ENCODE data around the gene VPS13A. TPM values are rescaled to one million over a fixed set of nuclear protein-coding genes. Genes with fewer than 3 reads are reported as not detected.
"Not testable (repeated sequence)": the region's sequence is repeated elsewhere in the genome, so short reads cannot be mapped to it uniquely, and the experiment has no call there.

The VPS13A gene
- total RNA-seq, 4 donors from 2014 or later = 30.1 to 125 (median 46.2) TPM

DNA sequence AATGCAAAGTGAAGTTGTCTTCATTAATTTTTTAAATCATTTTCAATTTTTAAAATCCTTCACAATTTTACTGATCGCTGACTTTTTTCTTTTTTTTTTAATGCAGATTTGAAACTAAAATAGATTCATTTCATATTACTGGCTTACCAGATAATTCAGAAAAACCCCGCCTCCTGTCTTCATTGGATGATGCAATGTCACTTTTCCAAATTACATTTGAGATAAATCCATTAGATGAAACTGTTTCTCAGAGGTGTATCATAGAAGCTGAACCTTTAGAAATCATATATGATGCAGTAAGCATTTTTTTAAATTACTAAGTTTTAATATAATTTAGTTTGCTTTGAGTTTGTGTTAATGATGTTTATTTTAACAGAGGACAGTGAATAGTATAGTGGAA, 60.6 kb downstream of the VPS13A start:
- no peak for DNase-seq (ENCODE audit: low spot score in 2 of 2)
- WGBS = 97% methylated on average over 2 of the region's 2 CpGs
- no peak overlapping the region for H3K4me3 ChIP-seq
- H3K4me1 ChIP-seq = no peaks in the 10 kb centered on the region
- peaks cover 7% of the 10 kb centered on the region for H3K36me3 ChIP-seq
- no peaks in the 10 kb centered on the region for H3K9me3 ChIP-seq
- no peak overlapping the region for H3K27ac ChIP-seq
- TF ChIP-seq EP300 (IDR thresholded peaks at IDR 0.05) (no peak), CTCF (IDR thresholded peaks at IDR 0.05) (no peak), POLR2AphosphoS5 (IDR thresholded peaks at IDR 0.05) (no peak), POLR2A (IDR thresholded peaks at IDR 0.05) (no peak)
- no peaks in the 10 kb centered on the region for H3K27me3 ChIP-seq

DNA sequence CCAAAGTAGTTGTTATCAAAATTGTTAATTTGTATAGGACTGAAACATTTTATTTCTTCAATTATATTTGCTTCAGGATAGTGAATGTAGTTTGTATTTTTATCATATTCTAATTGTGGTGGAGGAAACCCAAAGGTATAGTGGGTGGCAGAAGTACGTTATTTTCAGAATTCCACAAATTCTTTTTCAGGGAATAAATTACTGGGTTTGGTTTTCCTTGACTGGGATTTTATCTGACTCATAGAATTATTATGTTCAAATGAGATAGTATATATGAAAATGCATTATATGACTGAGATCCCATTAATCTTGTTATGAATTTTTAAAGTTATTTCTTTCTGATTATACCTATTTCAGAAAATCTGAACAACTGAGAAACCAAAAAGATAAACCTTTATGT, 73.7 kb downstream of the VPS13A start:
- no peaks in the 10 kb centered on the region for H3K27me3 ChIP-seq
- TF ChIP-seq EP300 (IDR thresholded peaks at IDR 0.05) = no peak
- no peak for TF ChIP-seq POLR2A (IDR thresholded peaks at IDR 0.05)
- no peak for TF ChIP-seq POLR2AphosphoS5 (IDR thresholded peaks at IDR 0.05)
- peaks cover 16% of the 10 kb centered on the region for H3K36me3 ChIP-seq
- H3K27ac ChIP-seq = no peak overlapping the region
- 94% methylated on average over 1 of the region's 1 CpG for WGBS
- H3K9me3 ChIP-seq = no peaks in the 10 kb centered on the region
- no peak overlapping the region for H3K4me3 ChIP-seq
- H3K4me1 ChIP-seq = no peaks in the 10 kb centered on the region
- DNase-seq (ENCODE audit: low spot score in 2 of 2) = no peak

- TF ChIP-seq CTCF (IDR thresholded peaks at IDR 0.05) = no peak
- no peak for TF ChIP-seq POLR2A (IDR thresholded peaks at IDR 0.05)
- TF ChIP-seq EP300 (IDR thresholded peaks at IDR 0.05) = no peak
- no peak for TF ChIP-seq POLR2AphosphoS5 (IDR thresholded peaks at IDR 0.05)
- Histone ChIP-seq H3K36me3 (peaks cover 23% of the 10 kb centered on the region), H3K4me1 (no peaks in the 10 kb centered on the region), H3K27ac (no peak overlapping the region), H3K9me3 (no peaks in the 10 kb centered on the region), H3K4me3 (no peak overlapping the region), H3K27me3 (no peaks in the 10 kb centered on the region)
- no peak for DNase-seq (ENCODE audit: low spot score in 2 of 2)
- WGBS = 93% methylated on average over 2 of the region's 2 CpGs
Measured at GRCh38 chr9:77257275-77257674, 79.9 kb downstream of the VPS13A start.

DNA sequence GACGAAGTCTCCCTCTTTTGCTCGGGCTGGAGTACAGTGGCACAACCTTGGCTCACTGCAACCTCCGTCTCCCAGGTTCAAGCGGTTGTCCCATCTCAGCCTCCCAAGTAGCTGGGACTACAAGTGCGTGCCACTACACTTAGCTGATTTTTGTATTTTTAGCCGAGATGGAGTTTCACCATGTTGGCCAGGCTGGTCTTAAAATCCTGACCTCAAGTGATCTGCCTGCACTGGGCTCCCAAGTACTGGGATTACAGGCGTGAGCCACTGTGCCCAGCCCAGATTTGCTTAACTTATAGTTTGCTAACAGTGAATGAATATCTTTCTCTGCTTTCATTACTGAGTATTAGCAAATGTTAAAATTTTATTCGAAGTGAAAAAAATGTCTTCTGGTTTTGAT, 84.3 kb downstream of the VPS13A start:
- Histone ChIP-seq H3K4me1 (no peaks in the 10 kb centered on the region), H3K9me3 (no peaks in the 10 kb centered on the region), H3K4me3 (no peak overlapping the region), H3K27ac (no peak overlapping the region), H3K27me3 (no peaks in the 10 kb centered on the region), H3K36me3 (peaks cover 15% of the 10 kb centered on the region)
- DNase-seq (ENCODE audit: low spot score in 2 of 2) = no peak
- WGBS = 96% methylated on average over 8 of the region's 8 CpGs
- no peak for TF ChIP-seq EP300 (IDR thresholded peaks at IDR 0.05)
- no peak for TF ChIP-seq POLR2A (IDR thresholded peaks at IDR 0.05)
- no peak for TF ChIP-seq POLR2AphosphoS5 (IDR thresholded peaks at IDR 0.05)
- TF ChIP-seq CTCF (IDR thresholded peaks at IDR 0.05) = no peak

GRCh38 chr9:77267762-77268161, 90.4 kb downstream of the VPS13A start:
- H3K27me3 ChIP-seq; H3K9me3 ChIP-seq; H3K4me3 ChIP-seq; H3K4me1 ChIP-seq; H3K27ac ChIP-seq; DNase-seq (ENCODE audit: low spot score in 2 of 2); H3K36me3 ChIP-seq: not testable (repeated sequence)
- WGBS = 100% methylated on average over 3 of the region's 5 CpGs

- no peaks in the 10 kb centered on the region for H3K27me3 ChIP-seq
- no peaks in the 10 kb centered on the region for H3K9me3 ChIP-seq
- WGBS = 63% methylated on average over 1 of the region's 1 CpG
- peaks cover 2% of the 10 kb centered on the region for H3K36me3 ChIP-seq
- no peak for DNase-seq (ENCODE audit: low spot score in 2 of 2)
- no peaks in the 10 kb centered on the region for H3K4me1 ChIP-seq
- H3K4me3 ChIP-seq = no peak overlapping the region
- no peak for TF ChIP-seq EP300 (IDR thresholded peaks at IDR 0.05)
- H3K27ac ChIP-seq = no peak overlapping the region
Measured at GRCh38 chr9:77271023-77271690, 93.8 kb downstream of the VPS13A start.

DNA sequence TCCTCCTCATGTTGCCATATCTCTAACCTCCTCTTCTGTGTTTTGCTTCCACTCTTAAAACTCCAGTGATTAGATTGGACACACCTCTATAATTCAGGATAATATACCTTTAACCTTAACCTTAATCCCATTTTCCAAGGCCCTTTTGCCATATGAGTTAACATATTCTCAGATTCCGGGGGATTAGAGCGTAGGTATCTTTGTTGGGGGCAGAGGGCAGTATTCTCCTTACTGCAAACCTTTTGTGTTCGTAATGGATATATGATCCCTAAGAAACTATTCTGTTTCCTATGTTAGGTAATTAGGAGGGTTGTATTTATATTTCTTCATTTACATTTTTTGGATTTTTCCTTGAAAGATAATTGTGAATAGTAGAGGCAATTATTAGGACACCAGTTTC, 99.5 kb downstream of the VPS13A start:
- Histone ChIP-seq H3K36me3 (peaks cover 18% of the 10 kb centered on the region), H3K27ac (no peak overlapping the region), H3K4me3 (no peak overlapping the region), H3K4me1 (no peaks in the 10 kb centered on the region), H3K27me3 (no peaks in the 10 kb centered on the region), H3K9me3 (no peaks in the 10 kb centered on the region)
- WGBS = 97% methylated on average over 3 of the region's 3 CpGs
- no peak for TF ChIP-seq EP300 (IDR thresholded peaks at IDR 0.05)
- DNase-seq (ENCODE audit: low spot score in 2 of 2) = no peak
